H7 (cell line): ENCODE measurements around the gene ZNF839. TPM values are rescaled to one million over a fixed set of nuclear protein-coding genes. Genes with fewer than 3 reads are reported as not detected.

ENCODE experiments used
- DNase-seq: peaks from one replicate; pipeline ENCODE4 v3.0.0; 2012
- H3K27me3 ChIP-seq: 2 replicates; pipeline ENCODE4 v1.6.0; 2011; ENCODE audit warnings: mild to moderate bottlenecking, low read length; ENCODE audit not compliant: control insufficient read depth, insufficient read depth
- H3K36me3 ChIP-seq: replicated peaks from 2 replicates; pipeline ENCODE4 v1.5.1; 2011; ENCODE audit warnings: low read length; ENCODE audit not compliant: control insufficient read depth, insufficient read depth
- H3K4me3 ChIP-seq: 2 replicates; pipeline ENCODE4 v1.5.1; 2011; ENCODE audit warnings: low read depth, mild to moderate bottlenecking, control low read depth, low read length, moderate library complexity; ENCODE audit not compliant: insufficient read depth
- total RNA-seq: library from RNA; depleted of rRNA; stranded (reverse); fragments of >200 nt; shearing (Covaris generic); gene quantifications from 2 replicates; pipeline ENCODE4 v1.2.3, GENCODE V29; 2014; rRNA removed

The ZNF839 gene
- 14.9 and 18.9 TPM in 2 replicates for total RNA-seq

DNA sequence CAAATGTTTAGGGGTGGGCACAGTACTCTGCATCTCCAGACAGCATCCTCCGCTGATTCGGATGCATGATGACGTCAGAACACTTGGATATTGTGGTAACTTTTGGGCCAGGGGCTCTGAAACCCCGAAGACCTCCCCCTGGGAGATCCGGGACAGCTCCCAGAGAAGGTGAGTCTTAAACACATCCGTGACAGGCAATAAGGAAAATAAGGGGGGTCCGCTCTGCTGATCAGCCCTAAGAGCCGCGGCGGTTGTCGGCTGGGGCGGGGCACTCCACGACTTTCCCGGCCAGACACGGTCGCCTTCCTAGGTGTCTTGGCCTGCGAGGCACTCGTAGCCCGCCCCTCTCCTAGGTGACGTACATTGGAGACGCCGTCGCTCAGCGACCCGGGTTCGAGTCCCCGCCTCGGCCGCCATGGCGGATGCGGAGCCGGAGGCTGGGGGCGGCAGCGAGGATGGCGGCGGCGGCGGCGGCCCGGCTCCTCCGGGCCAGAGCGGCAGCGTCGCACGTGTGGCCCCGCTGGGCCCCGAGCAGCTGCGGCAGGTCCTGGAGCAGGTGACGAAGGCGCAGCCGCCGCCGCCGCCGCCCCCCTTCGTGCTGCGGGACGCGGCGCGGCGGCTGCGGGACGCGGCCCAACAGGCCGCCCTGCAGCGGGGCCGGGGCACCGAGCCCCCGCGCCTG, at the start of gene ZNF839:
ZNF839 (plus strand) TSS at position 396 of the 682 bp plus-strand sequence; CDS start at position 416, 20 bp downstream.
- H3K4me3 ChIP-seq = peak within 1 kb of the TSS; percentile 89
- DNase-seq = peak; percentile 95
- H3K36me3 ChIP-seq = no peaks in the 10 kb centered on the region
- H3K27me3 ChIP-seq = peaks cover 2% of the 10 kb centered on the region; the same call in 1 of the 2 replicates

DNA sequence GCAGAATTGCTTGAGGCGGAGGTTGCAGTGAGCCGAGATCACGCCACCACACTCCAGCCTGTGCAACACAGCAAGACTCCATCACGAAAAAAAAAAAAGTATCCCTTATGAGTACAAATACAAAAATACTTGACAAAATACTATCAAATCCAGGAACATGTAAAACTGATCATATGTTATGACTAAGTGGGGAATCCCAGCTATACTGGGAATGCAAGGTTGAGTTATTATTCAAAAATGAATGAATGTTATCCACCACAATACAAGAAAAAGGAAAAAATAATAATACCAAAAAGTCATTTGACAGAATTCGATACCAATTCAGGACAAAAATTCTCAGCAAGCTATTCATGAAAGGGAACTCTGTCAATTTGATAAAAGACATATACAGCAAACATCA, 47.2 kb upstream of the ZNF839 start:
- no peak for DNase-seq
- Histone ChIP-seq H3K4me3 (no peak overlapping the region), H3K36me3 (no peaks in the 10 kb centered on the region), H3K27me3 (no peaks in the 10 kb centered on the region)

DNA sequence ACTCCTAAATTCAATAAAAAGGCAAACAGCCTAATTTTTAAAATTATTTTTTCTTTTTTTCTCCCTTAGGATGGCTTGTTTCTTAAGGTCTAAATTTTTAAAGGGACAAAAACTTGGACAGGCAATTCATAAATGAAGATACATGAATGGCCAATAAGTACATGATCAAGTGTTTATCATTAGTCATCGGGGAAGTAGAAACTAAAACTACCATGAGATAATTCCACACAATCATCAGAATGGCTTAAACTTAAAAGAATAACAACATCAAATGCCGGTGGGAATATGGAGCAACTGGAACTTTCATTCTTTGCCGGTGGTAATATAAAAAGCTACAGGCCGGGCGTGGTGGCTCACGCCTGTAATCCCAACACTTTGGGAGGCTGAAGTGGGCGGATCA, 43.7 kb upstream of the ZNF839 start:
- H3K27me3 ChIP-seq = no peaks in the 10 kb centered on the region
- no peak overlapping the region for H3K4me3 ChIP-seq
- H3K36me3 ChIP-seq = no peaks in the 10 kb centered on the region
- DNase-seq = no peak

DNA sequence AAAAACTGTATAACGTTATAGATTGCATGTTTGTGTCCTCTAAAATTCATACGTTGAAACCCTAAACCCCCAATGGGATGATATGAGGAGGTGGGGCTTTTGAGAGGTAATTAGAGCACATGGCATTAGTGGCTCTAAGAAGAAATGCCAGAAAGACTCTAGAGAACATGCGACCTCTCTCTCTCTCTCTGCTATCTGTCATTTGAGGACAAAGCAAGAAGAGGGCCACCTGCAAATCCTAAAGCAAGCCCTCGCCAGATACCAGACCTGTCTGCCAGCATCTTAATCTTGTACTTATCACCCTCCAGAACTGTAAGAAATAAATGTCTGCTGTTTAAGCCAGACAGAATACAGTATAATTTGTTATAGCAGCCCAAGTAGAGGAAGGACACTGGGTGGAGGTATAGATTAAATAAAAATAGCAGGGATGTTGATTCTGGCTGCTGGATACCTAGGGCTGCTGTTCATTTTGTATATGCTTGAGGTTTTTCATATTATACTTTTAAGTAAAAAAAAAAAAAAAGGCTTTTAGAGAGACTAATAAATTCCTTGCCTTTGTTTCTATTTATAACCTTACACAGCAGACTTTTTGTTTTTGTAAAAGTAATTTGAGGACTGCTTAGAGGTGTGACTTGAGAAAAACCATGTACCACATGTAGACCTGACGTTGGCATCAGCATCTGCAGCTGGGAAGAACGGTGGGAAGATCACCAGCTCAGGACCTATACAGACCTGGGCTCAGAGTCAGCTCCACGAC, 41.5 kb upstream of the ZNF839 start:
- no peaks in the 10 kb centered on the region for H3K27me3 ChIP-seq
- no peaks in the 10 kb centered on the region for H3K36me3 ChIP-seq
- no peak for DNase-seq
- no peak overlapping the region for H3K4me3 ChIP-seq

DNA sequence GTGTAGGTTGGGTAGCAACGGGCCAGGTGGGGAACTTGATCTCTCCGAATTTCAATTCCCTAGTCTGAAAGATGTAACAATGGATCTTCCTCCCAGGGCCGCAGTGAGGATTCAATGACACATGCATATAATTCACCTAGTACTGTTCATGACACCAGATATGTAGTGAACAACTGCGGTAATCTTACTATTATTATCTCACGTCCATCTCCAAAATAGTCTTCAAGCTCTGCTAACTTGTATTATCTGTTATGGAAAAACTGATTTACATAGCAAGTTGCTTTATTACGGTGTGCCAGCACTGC, 41.0 kb upstream of the ZNF839 start:
- Histone ChIP-seq H3K36me3 (no peaks in the 10 kb centered on the region), H3K4me3 (no peak overlapping the region), H3K27me3 (no peaks in the 10 kb centered on the region)
- DNase-seq = no peak

DNA sequence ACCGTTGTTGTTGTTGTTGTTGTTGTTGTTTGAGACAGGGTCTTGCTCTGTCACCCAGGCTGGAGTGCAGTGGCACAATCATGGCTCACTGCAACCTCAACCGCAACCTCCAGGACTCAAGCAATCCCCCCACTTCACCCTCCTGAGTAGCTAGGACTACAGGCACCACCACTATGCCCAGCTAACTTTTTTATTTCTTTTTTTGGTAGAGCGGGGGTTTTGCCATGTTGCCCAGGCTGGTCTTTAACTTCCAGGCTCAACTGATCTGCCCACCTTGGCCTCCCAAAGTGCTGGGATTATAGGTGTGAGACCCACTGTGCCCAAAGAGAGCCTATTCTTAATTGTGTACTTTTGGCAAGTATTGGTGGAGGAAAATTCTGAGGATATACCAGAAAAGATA, 40.3 kb upstream of the ZNF839 start:
- no peak overlapping the region for H3K4me3 ChIP-seq
- no peaks in the 10 kb centered on the region for H3K36me3 ChIP-seq
- no peak for DNase-seq
- H3K27me3 ChIP-seq = no peaks in the 10 kb centered on the region

DNA sequence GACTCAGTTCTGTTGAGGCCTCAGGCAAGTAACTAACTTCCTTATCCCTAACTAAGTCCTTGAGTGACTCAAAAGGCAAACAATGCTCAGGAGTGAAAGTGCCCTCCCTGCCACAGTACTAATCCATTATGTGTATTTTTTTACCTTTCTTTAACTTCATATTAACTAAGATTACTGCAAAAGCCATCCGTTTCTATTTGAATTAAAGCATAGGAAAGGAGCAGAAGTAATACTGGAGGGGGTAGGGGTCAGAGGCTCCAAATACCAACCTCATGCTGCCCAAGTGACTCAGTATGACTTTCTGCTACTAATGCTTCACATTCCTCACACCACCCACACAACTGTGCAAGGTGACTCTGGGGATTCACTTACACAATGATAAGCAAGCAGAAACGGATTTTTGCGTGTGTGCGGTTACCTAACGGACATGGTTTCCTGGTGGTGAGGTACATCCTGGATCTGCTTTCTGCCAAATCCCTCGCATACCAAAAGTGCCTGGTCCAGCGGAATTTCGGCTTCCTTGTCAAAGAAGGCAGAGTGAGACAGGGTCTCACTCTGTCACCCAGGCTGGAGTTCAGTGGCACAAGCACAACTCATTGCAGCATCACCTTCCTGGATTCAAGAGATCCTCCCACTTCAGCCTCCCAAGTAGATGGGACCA, 39.7 kb upstream of the ZNF839 start:
- no peak for DNase-seq
- Histone ChIP-seq H3K4me3 (no peak overlapping the region), H3K27me3 (no peaks in the 10 kb centered on the region), H3K36me3 (no peaks in the 10 kb centered on the region)

DNA sequence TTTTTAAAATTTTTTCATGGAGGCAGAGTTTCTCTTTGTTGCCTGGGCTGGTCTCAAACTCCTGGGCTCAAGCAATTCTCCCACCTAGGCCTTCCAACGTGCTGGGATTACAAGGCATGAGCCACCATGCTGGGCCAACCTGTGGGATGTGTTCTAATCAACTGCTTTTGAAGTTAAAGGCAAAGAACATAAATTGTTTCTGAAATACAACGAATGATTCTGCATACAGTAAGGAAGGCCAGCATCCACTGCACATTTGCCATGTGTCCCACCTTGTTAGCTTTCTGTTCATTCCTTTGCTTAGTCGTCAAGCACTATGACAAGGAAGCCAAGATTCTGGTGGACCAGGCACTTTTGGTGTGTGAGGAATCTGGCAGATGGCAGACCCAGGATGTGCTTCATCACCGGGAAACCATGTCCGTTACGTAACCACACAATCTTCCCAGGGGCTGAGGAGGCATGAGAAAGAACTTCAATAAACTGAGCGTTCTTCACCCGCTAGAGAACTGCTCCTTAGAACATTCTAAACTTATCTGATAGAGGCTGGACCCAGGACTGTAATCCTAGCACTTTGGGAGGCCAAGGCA, 39.1 kb upstream of the ZNF839 start:
- Histone ChIP-seq H3K27me3 (no peaks in the 10 kb centered on the region), H3K4me3 (no peak overlapping the region), H3K36me3 (no peaks in the 10 kb centered on the region)
- DNase-seq = no peak

DNA sequence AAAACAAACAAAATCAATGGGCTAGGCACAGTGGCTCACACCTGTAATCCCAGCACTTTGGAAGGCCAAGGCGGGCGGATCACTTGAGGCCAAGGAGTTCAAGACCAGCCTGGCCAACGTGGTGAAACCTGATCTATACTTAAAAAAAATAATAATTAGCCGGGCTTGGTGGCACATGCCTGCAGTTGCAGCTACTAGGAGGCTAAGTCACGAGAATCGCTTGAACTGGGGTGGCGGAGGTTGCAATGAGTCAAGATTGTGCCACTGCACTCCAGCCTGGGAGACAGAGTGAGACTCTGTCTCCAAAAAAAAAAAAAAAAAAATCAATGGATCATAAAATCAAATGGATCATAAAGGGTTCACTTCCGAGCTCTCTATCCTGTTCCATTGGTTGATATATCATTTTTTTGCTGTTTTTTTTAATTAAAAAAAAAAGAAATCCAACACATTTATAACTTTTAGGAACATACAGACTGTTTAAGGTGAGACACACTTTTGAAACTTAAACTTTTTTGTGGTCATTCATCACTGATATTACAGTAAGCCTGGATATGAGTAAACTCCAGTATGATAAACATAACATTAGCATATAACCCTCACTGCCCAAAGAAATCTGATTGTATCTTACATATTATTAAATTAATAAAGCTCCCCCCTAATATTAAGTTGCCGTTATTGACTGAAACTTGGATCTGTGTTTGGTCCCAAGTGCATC, 36.6 kb upstream of the ZNF839 start:
- no peak for DNase-seq
- no peak overlapping the region for H3K4me3 ChIP-seq
- H3K27me3 ChIP-seq = no peaks in the 10 kb centered on the region
- no peaks in the 10 kb centered on the region for H3K36me3 ChIP-seq

DNA sequence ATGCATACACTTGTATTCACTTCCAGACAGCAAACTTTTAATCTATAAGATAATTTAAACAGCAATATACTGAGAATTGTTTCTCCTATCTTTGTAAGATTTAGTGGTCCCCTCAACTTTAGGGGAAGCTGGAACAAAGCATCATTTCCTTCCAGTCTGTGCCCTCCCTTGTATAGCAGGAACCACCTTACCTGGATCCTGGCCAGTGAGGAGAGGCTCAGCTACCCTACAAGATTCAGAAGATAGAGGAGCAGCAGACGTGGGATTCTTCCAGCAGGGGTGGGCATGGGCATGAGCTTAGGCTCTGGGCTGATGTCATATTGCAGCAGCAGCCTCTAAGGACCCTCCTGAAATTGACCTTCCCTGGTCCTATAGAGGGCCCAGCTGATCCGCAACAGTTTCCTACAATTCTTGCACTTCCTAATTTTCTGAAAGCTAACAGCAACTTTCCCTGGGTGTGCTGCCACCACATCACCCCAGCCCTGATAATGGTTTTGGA, 35.9 kb upstream of the ZNF839 start:
- Histone ChIP-seq H3K4me3 (no peak overlapping the region), H3K36me3 (no peaks in the 10 kb centered on the region), H3K27me3 (no peaks in the 10 kb centered on the region)
- no peak for DNase-seq

DNA sequence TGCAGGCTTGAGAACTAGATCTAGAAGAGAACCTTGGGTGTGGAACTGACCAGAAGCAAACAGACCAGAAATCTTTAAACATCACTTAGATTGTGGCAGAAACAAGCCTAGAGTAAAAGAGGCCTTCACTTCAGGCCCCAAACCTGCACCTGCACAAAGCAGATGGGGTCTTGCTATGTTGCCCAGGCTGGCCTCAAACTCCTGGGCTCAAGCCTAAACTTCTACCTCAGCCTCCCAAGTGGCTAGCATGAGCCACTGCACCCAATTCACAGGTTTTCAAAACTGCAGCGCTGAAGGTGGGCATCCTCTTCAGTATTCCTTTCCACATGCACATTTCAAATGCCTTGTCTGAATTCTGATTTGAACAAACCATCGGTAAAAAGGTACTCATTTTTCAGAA, 34.4 kb upstream of the ZNF839 start:
- no peak overlapping the region for H3K4me3 ChIP-seq
- no peak for DNase-seq
- no peaks in the 10 kb centered on the region for H3K27me3 ChIP-seq
- H3K36me3 ChIP-seq = no peaks in the 10 kb centered on the region

DNA sequence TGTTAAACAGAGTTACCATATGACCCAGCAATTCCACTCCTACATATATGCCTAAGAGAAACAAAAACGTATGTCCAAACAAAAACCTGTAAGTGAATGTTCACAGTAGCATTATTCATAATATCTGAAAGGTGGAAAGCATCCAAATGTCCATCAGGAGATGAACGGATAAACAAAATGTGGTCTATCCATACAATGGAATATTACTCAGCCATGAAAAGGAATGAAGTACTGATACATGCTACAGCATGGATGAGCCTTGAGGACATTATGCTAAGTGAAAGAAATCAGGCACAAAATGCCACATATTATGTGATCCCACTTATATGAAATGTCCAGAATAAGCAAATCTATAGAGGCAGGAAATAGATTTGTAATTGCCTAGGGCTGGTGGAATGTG, 31.4 kb upstream of the ZNF839 start:
- Histone ChIP-seq H3K4me3 (no peak overlapping the region), H3K36me3 (no peaks in the 10 kb centered on the region), H3K27me3 (no peaks in the 10 kb centered on the region)
- DNase-seq = no peak

DNA sequence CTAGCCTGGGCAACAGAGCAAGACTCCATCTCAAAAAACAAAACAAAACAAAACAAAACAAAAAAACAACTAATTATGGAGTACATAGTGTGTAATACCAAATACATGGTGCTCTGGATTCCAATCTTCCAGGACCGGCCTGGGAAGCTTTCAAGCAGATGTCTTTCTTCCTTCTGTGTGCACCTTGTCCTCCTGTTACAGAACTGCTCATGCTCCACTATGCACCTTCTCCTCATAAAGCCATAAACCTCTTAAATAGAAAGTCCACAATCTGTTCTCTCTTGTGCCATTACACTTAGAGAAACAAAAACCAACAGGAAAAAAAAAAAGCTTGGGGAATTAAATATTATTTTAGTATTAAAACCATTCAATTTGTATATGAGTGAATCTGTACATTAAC, 27.1 kb upstream of the ZNF839 start:
- no peak overlapping the region for H3K4me3 ChIP-seq
- H3K27me3 ChIP-seq = no peaks in the 10 kb centered on the region
- DNase-seq = no peak
- H3K36me3 ChIP-seq = no peaks in the 10 kb centered on the region

DNA sequence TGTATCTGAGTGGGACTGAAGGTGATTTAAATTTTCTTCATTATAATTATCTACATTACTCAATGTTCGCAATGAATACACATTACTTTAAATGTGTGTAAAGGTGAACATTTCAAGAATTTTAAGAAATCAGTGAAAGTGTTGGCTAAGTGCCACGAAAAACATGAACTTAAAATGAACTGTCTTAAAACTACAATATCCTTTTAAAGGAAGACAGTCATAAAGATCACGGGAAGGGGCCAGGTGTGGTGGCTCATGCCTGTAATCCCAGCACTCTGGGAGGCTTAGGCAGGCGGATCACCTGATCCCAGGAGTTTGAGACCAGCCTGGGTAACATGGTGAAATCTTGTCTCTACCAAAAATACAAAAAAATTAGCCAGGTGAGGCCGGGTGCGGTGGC, 25.8 kb upstream of the ZNF839 start:
- DNase-seq = no peak
- Histone ChIP-seq H3K36me3 (no peaks in the 10 kb centered on the region), H3K4me3 (no peak overlapping the region), H3K27me3 (no peaks in the 10 kb centered on the region)
